Measurements from ENCODE around the gene ASGR2. TPM values are rescaled to one million over a fixed set of nuclear protein-coding genes. Genes with fewer than 3 reads are reported as not detected.

The ASGR2 gene
- total RNA-seq, 1 donor from 2014 or later, result not detected

DNA sequence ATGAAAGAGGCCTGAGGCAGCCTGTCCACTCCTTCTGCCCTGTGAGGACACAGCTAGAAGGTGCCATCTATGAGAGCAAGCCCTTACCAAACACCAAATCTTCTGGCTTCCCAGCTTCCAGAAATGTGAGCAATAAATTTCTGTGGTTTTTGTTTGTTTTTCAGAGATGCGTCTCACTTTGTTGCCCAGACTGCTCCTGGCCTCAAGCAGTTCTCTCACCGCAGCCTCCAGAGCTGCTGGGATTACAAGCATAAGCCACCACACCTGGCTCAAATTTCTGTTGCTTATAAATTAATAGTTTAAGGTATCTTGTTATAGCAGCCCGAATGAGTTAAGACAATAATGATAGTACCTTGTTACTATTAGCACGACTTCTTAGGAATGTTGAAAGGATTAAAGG, 58.2 kb downstream of the ASGR2 start:
- no peaks in the 10 kb centered on the region for H3K36me3 ChIP-seq (ENCODE audit: control insufficient read depth, insufficient read depth, low read length)
- no peak for TF ChIP-seq CTCF (IDR thresholded peaks at IDR 0.05; ENCODE audit: insufficient read depth, low read length, severe bottlenecking)
- H3K4me3 ChIP-seq (ENCODE audit: low read depth, low read length), result no peak overlapping the region
- DNase-seq (ENCODE audit: low read depth), result peak; percentile 48
- no peak for FAIRE-seq
- no peaks in the 10 kb centered on the region for H3K27me3 ChIP-seq (ENCODE audit: control insufficient read depth, insufficient read depth, low read length)

Other genes with a start within 250 kb of the ASGR2 start
- gene ALOX12, start 118.8 kb downstream of the ASGR2 start, total RNA-seq, result 0.26 and 1.2 TPM in 2 replicates
- gene RNASEK, start 102.2 kb downstream of the ASGR2 start, total RNA-seq, result 5.3 and 25.5 TPM in 2 replicates
- not detected in 2 replicates for gene BCL6B, start 91.8 kb downstream of the ASGR2 start, total RNA-seq
- 0.26 and 1.2 TPM in 2 replicates for gene SLC16A13, start 78.8 kb downstream of the ASGR2 start, total RNA-seq
- 0.38 TPM in 1 of 2 replicates, not detected in the other for gene SLC16A11, start 70.7 kb downstream of the ASGR2 start, total RNA-seq
- gene CLEC10A, start 34.6 kb downstream of the ASGR2 start, total RNA-seq, result not detected in 2 replicates
- under 0.01 and 0.38 TPM in 2 replicates for gene ASGR1, start 64.5 kb upstream of the ASGR2 start, total RNA-seq
- 1.8 and 1.9 TPM in 2 replicates for gene DLG4, start 105.0 kb upstream of the ASGR2 start, total RNA-seq
- 216 and 277 TPM in 2 replicates for gene ACADVL, start 105.1 kb upstream of the ASGR2 start, total RNA-seq
- 52.1 and 55.3 TPM in 2 replicates for gene DVL2, start 119.7 kb upstream of the ASGR2 start, total RNA-seq
- 27.4 and 34.9 TPM in 2 replicates for gene PHF23, start 124.6 kb upstream of the ASGR2 start, total RNA-seq
- gene GABARAP, start 127.6 kb upstream of the ASGR2 start, total RNA-seq, result 50.8 and 64.3 TPM in 2 replicates
- 17.6 and 25.3 TPM in 2 replicates for gene CTDNEP1, start 136.9 kb upstream of the ASGR2 start, total RNA-seq
- gene ELP5, start 137.4 kb upstream of the ASGR2 start, total RNA-seq, result 16.5 and 20.0 TPM in 2 replicates
- gene CLDN7, start 147.7 kb upstream of the ASGR2 start, total RNA-seq, result 546 and 850 TPM in 2 replicates
- gene SLC2A4, start 166.9 kb upstream of the ASGR2 start, total RNA-seq, result under 0.01 and 0.13 TPM in 2 replicates
- 0.26 and 1.0 TPM in 2 replicates for gene YBX2, start 179.8 kb upstream of the ASGR2 start, total RNA-seq
- 653 and 709 TPM in 2 replicates for gene EIF5A, start 192.8 kb upstream of the ASGR2 start, total RNA-seq
- 22.4 and 35.7 TPM in 2 replicates for gene GPS2, start 200.5 kb upstream of the ASGR2 start, total RNA-seq
- gene NEURL4, start 214.5 kb upstream of the ASGR2 start, total RNA-seq, result 14.7 and 17.7 TPM in 2 replicates
- 0.26 and 4.2 TPM in 2 replicates for gene ACAP1, start 221.7 kb upstream of the ASGR2 start, total RNA-seq
- 24.2 and 26.6 TPM in 2 replicates for gene KCTD11, start 237.3 kb upstream of the ASGR2 start, total RNA-seq
- not detected in 2 replicates for gene TMEM95, start 240.3 kb upstream of the ASGR2 start, total RNA-seq

Data from bronchial epithelial cell (primary cell).